ENCODE results near the gene PLPP7. TPM values are rescaled to one million over a fixed set of nuclear protein-coding genes. Genes with fewer than 3 reads are reported as not detected.

PLPP7 gene
- total and polyA plus RNA-seq, 2 donors from 2014 or later: 4.0 to 5.5 TPM

- Histone ChIP-seq H3K9ac (ENCODE audit: low read length in 3 of 3) (no peak overlapping the region), H3K36me3 (ENCODE audit: control insufficient read depth in 2 of 3, insufficient read depth in 3 of 3, low read length in 3 of 3) (no peaks in the 10 kb centered on the region), H3K4me1 (ENCODE audit: control insufficient read depth in 2 of 3, insufficient read depth in 2 of 3, low read depth in 1 of 3, low read length in 3 of 3) (no peaks in the 10 kb centered on the region), H3K27ac (ENCODE audit: low read depth in 2 of 2, low read length in 2 of 2) (no peak overlapping the region), H3K27me3 (ENCODE audit: control insufficient read depth, insufficient read depth, low read length) (no peaks in the 10 kb centered on the region), H3K4me3 (ENCODE audit: low read length in 3 of 3) (no peak overlapping the region), H3K9me3 (ENCODE audit: control insufficient read depth in 2 of 3, insufficient read depth in 1 of 3, low read length in 3 of 3) (no peaks in the 10 kb centered on the region)
- peak in 1 of 5 donors; percentile 63 for DNase-seq
- no peak for TF ChIP-seq CTCF (IDR thresholded peaks at IDR 0.05; ENCODE audit: borderline replicate concordance, extremely low read depth, insufficient read depth)
- intact Hi-C loops (cut with DNase I): no loop called here
- FAIRE-seq: no peak
These were observed 30.0 kb downstream of the PLPP7 start for GRCh38 chr9:131319486-131319885.

DNA sequence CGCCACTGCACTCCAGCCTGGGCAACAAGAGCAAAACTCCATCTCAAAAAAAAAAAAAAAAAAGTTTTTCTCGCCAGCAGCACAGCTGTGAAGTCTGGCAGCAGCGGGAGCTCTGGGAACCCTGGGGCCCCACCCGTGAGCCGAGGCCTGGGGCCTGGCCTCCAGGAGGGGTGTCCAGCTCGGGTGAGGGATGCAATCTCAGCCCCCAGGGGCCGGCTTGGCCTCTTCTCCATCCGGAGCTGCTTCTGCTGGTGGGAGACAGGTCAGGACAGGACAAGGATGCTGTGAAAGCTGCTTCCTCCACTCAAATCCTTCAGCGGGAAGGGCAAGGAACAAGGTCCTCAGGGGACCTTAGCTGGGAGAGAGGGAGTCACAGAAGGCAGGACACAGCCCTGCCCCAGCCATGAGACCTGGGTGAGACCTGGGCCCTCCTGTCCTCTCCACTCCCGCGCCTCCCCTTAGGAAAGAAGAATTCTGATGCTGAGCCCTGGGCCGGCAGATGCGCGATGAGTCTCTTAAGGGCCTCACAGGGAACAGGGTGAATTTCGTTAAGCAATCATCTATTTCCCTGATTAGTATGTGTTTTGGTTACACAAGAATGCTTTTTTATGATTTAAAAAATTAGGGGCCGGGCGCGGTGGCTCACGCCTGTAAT lies 30.6 kb downstream of the PLPP7 start:
- H3K9ac ChIP-seq (ENCODE audit: low read length in 3 of 3): no peak overlapping the region
- no peak for TF ChIP-seq CTCF (IDR thresholded peaks at IDR 0.05; ENCODE audit: borderline replicate concordance, extremely low read depth, insufficient read depth)
- H3K4me1 ChIP-seq (ENCODE audit: control insufficient read depth in 2 of 3, insufficient read depth in 2 of 3, low read depth in 1 of 3, low read length in 3 of 3): no peaks in the 10 kb centered on the region
- H3K4me3 ChIP-seq (ENCODE audit: low read length in 3 of 3): no peak overlapping the region
- no peak overlapping the region for H3K27ac ChIP-seq (ENCODE audit: low read depth in 2 of 2, low read length in 2 of 2)
- FAIRE-seq: no peak
- peak in 1 of 5 donors; percentile 45 for DNase-seq
- intact Hi-C loops (cut with DNase I): no loop called here
- H3K36me3 ChIP-seq (ENCODE audit: control insufficient read depth in 2 of 3, insufficient read depth in 3 of 3, low read length in 3 of 3): no peaks in the 10 kb centered on the region
- no peaks in the 10 kb centered on the region for H3K9me3 ChIP-seq (ENCODE audit: control insufficient read depth in 2 of 3, insufficient read depth in 1 of 3, low read length in 3 of 3)
- no peaks in the 10 kb centered on the region for H3K27me3 ChIP-seq (ENCODE audit: control insufficient read depth, insufficient read depth, low read length)

- Histone ChIP-seq H3K4me3 (ENCODE audit: low read length in 3 of 3) (no peak overlapping the region), H3K36me3 (ENCODE audit: control insufficient read depth in 2 of 3, insufficient read depth in 3 of 3, low read length in 3 of 3) (no peaks in the 10 kb centered on the region), H3K27me3 (ENCODE audit: control insufficient read depth, insufficient read depth, low read length) (no peaks in the 10 kb centered on the region), H3K9ac (ENCODE audit: low read length in 3 of 3) (no peak overlapping the region), H3K4me1 (ENCODE audit: control insufficient read depth in 2 of 3, insufficient read depth in 2 of 3, low read depth in 1 of 3, low read length in 3 of 3) (no peaks in the 10 kb centered on the region), H3K9me3 (ENCODE audit: control insufficient read depth in 2 of 3, insufficient read depth in 1 of 3, low read length in 3 of 3) (no peaks in the 10 kb centered on the region), H3K27ac (ENCODE audit: low read depth in 2 of 2, low read length in 2 of 2) (no peak overlapping the region)
- FAIRE-seq (no peak), DNase-seq (peak in 1 of 5 donors; percentile 10)
- intact Hi-C loops (cut with DNase I): no loop called here
- no peak for TF ChIP-seq CTCF (IDR thresholded peaks at IDR 0.05; ENCODE audit: borderline replicate concordance, extremely low read depth, insufficient read depth)
These were observed 34.1 kb downstream of the PLPP7 start for GRCh38 chr9:131323629-131324028.
